GM12878 (cell line): ENCODE measurements around the gene PELI1. TPM values are rescaled to one million over a fixed set of nuclear protein-coding genes. Genes with fewer than 3 reads are reported as not detected.

Experiments
- BRCA1 ChIP-seq: IDR thresholded peaks from 2 replicates; pipeline ENCODE4 v1.6.1; 2011; ENCODE audit warnings: low read depth, low read length, improper control_type of control experiment
- CHD1 ChIP-seq: IDR thresholded peaks from 2 replicates; pipeline ENCODE4 v1.6.1; 2012; ENCODE audit warnings: low read depth, low read length, improper control_type of control experiment
- CTCF ChIP-seq, 3 experiments: IDR thresholded peaks in 2 of 3; conservative IDR thresholded peaks in 1 of 3; 2 replicates each; pipeline ENCODE4 v1.5.1; 2011; ENCODE audit warnings: low read depth in 3 of 3, low read length in 3 of 3, mild to moderate bottlenecking in 3 of 3, control low read depth in 2 of 3, moderate library complexity in 2 of 3, inconsistent platforms in 1 of 3, mixed read lengths in 1 of 3; ENCODE audit not compliant: control insufficient read depth in 2 of 3, insufficient read depth in 1 of 3; ENCODE audit errors: extremely low read depth in 1 of 3
- HDAC2 ChIP-seq: fragments of 200-600 bp; sonication (generic); IDR thresholded peaks from 2 replicates; pipeline ENCODE4 v1.6.1; 2017
- IKZF1 ChIP-seq: fragments of 450-650 bp; conservative IDR thresholded peaks from 2 replicates; pipeline ENCODE4 v1.6.1; 2017; ENCODE audit warnings: antibody characterized with exemption, mild to moderate bottlenecking
- MYB ChIP-seq: fragments of 150-350 bp; IDR thresholded peaks from 2 replicates; pipeline ENCODE4 v1.6.1; 2014; ENCODE audit warnings: mild to moderate bottlenecking, low read depth, low read length, borderline replicate concordance
- NRF1 ChIP-seq: conservative IDR thresholded peaks from 2 replicates; pipeline ENCODE4 v1.6.1; 2011; ENCODE audit warnings: mild to moderate bottlenecking, low read depth, low read length, improper control_type of control experiment
- RBBP5 ChIP-seq: fragments of 200-600 bp; sonication (generic); conservative IDR thresholded peaks from 2 replicates; pipeline ENCODE4 v1.6.1; 2016
- RELB ChIP-seq: fragments of 450-650 bp; IDR thresholded peaks from 2 replicates; pipeline ENCODE4 v1.6.1; 2017; ENCODE audit warnings: low read depth, mild to moderate bottlenecking, moderate library complexity
- TAF1 ChIP-seq: IDR thresholded peaks from 2 replicates; pipeline ENCODE4 v1.6.1; 2011; ENCODE audit warnings: mild to moderate bottlenecking, low read depth, low read length, borderline replicate concordance
- YBX1 ChIP-seq: fragments of 450-650 bp; IDR thresholded peaks from 2 replicates; pipeline ENCODE4 v1.6.1; 2016; ENCODE audit warnings: antibody characterized with exemption
- YY1 ChIP-seq: IDR thresholded peaks from 2 replicates; pipeline ENCODE4 v1.6.1; 2011; ENCODE audit warnings: low read depth, mild to moderate bottlenecking, low read length
- ZBTB4 ChIP-seq: fragments of 450-650 bp; formaldehyde crosslinking; IDR thresholded peaks from 2 replicates; pipeline ENCODE4 v1.4.0; 2022; ENCODE audit warnings: mild to moderate bottlenecking, moderate library complexity
- polyA plus RNA-seq, 11 experiments: library from polyadenylated mRNA; depleted of rRNA in 4 of 11; unstranded in 6 of 11; stranded (reverse) in 5 of 11; fragments of >200 nt; fragmentation: Nextera tagmentation in 4 of 11; fragmentation: Illumina TruSeq in 1 of 11; extraction: Ambion mirVana in 4 of 11; extraction: Trizol in 1 of 11; gene quantifications; 1 replicate in 1 of 11; 2 replicates in 10 of 11; pipeline versions ENCODE4 v1.2.1 to v1.2.3, GENCODE V29; 2011 to 2016; ENCODE audit warnings: inconsistent platforms in 2 of 11, missing spikeins in 2 of 11, low read depth in 1 of 11
- total RNA-seq, 4 experiments: library from RNA; depleted of rRNA in 3 of 4; stranded (reverse); fragments of >200 nt in 3 of 4; fragmentation: Illumina TruSeq in 1 of 4; extraction: Trizol in 1 of 4; gene quantifications; 2 replicates each; pipeline versions ENCODE4 v1.2.1 to v1.2.3, GENCODE V29; 2013 to 2021

The PELI1 gene
- total and polyA plus RNA-seq, 10 of the 15 experiments (the other 5 are each of a cell fraction or from before 2014, with no cell fraction given), result 12.1 to 92.0 (median 39.8) TPM

GRCh38 chr2:64192125-64192479 is 47.9 kb upstream of the PELI1 start (continued):
- TF ChIP-seq ZBTB4 (CRISPR knock-in tag) (no peak), MYB (no peak), YBX1 (no peak), IKZF1 (0 out of 2 replicates have a peak, but pooled peaks have one; percentile 24), HDAC2 (no peak), NRF1 (no peak), CHD1 (no peak), RBBP5 (no peak), TAF1 (no peak), BRCA1 (no peak), YY1 (no peak), RELB (no peak), CTCF (IDR thresholded peaks at IDR 0.05 in 2 of 3, conservative IDR thresholded peaks at IDR 0.05 in 1 of 3; ENCODE audit: control insufficient read depth in 2 of 3, extremely low read depth in 1 of 3, insufficient read depth in 1 of 3, low read depth in 3 of 3, low read length in 3 of 3) (no peak)
